ENCODE data around the gene CFAP46.

The CFAP46 gene

DNA sequence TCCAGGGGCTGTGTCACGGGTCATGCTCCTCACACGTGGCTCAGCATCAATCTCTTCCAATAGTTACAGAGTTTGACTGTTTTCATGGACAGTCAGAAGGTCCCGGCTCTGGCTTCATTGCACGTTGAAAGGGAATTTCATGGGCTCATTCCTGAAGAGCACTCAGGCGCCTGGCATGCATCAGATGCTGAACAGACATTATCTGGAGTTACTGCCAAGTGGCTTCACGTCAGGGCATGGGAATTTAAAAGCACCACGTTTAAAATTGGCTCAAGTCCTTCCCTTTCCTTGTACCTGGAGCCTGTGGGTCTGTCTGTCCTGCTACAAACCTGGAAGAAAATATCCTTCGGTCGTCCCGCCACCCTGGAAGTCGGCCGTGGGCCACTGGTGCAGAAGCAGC, 50.4 kb downstream of the CFAP46 start:
- H4K91ac ChIP-seq (ENCODE audit: low read depth, low read length, poor library complexity): no peak overlapping the region
- no peak overlapping the region for H2BK12ac ChIP-seq (ENCODE audit: low read length)
- peaks cover 0 to 1% of the 10 kb centered on the region in 2 donors for H3K9me3 ChIP-seq (replicated peaks in 1 of 2; ENCODE audit: control insufficient read depth in 2 of 2, insufficient read depth in 1 of 2, low read depth in 1 of 2, low read length in 2 of 2)
- no peaks in the 10 kb centered on the region for H3K36me3 ChIP-seq (replicated peaks in 1 of 2; ENCODE audit: control insufficient read depth in 2 of 2, insufficient read depth in 2 of 2, low read length in 2 of 2)
- H3K79me1 ChIP-seq (ENCODE audit: low read depth, low read length): no peaks in the 10 kb centered on the region
- H3K14ac ChIP-seq (ENCODE audit: low read length): no peak overlapping the region
- no peak overlapping the region for H3K23ac ChIP-seq (ENCODE audit: low read depth, low read length, poor library complexity)
- no peak overlapping the region for H3K27ac ChIP-seq (replicated peaks; ENCODE audit: low read length)
- DNase-seq (ENCODE audit: low spot score): no peak
- no CpG with 5 or more reads among the region's 12 CpGs for WGBS, 2 donors (ENCODE audit: extremely low coverage in 2 of 2, insufficient read length in 2 of 2, insufficient replicate concordance in 1 of 2)
- peaks cover 0 to 36% (median 0%) of the 10 kb centered on the region in 3 experiments for H3K27me3 ChIP-seq (ENCODE audit: control insufficient read depth in 3 of 3, insufficient read depth in 3 of 3, low read depth in 1 of 3, low read length in 3 of 3)
- H4K8ac ChIP-seq (ENCODE audit: low read depth, low read length): no peak overlapping the region
- no peak overlapping the region for H3K4me3 ChIP-seq (ENCODE audit: low read length in 2 of 2)
- H2BK5ac ChIP-seq (ENCODE audit: low read length): no peak overlapping the region
- no peak overlapping the region for H2AK5ac ChIP-seq (ENCODE audit: low read depth, low read length)
- no peak overlapping the region for H3K18ac ChIP-seq (ENCODE audit: low read length)
- H2AFZ ChIP-seq (ENCODE audit: low read length): no peak overlapping the region
- H3K9ac ChIP-seq (ENCODE audit: low read depth, low read length, poor library complexity): no peak overlapping the region
- no peak overlapping the region for H2BK15ac ChIP-seq (ENCODE audit: low read length)
- H3K4ac ChIP-seq (ENCODE audit: low read length): no peak overlapping the region
- H2BK120ac ChIP-seq (ENCODE audit: low read depth, low read length): no peak overlapping the region
- H3K4me1 ChIP-seq (ENCODE audit: control insufficient read depth in 2 of 2, insufficient read depth in 1 of 2, low read depth in 1 of 2, low read length in 2 of 2): peaks cover 0 to 2% of the 10 kb centered on the region in 2 donors
- no peak overlapping the region for H3K4me2 ChIP-seq (ENCODE audit: insufficient read depth, low read length, poor library complexity, severe bottlenecking)

GRCh38 chr10:132891368-132891767, 51.0 kb downstream of the CFAP46 start:
- Histone ChIP-seq H3K4me2 (ENCODE audit: insufficient read depth, low read length, poor library complexity, severe bottlenecking) (no peak overlapping the region), H3K14ac (ENCODE audit: low read length) (no peak overlapping the region), H3K27ac (replicated peaks; ENCODE audit: low read length) (no peak overlapping the region), H3K18ac (ENCODE audit: low read length) (no peak overlapping the region), H4K91ac (ENCODE audit: low read depth, low read length, poor library complexity) (no peak overlapping the region), H3K4me3 (ENCODE audit: low read length in 2 of 2) (no peak overlapping the region), H3K4me1 (ENCODE audit: control insufficient read depth in 2 of 2, insufficient read depth in 1 of 2, low read depth in 1 of 2, low read length in 2 of 2) (peaks cover 0 to 2% of the 10 kb centered on the region in 2 donors), H2BK5ac (ENCODE audit: low read length) (no peak overlapping the region), H4K8ac (ENCODE audit: low read depth, low read length) (no peak overlapping the region), H2BK12ac (ENCODE audit: low read length) (no peak overlapping the region), H3K4ac (ENCODE audit: low read length) (no peak overlapping the region), H2AK5ac (ENCODE audit: low read depth, low read length) (peak overlapping the region; percentile 52), H3K36me3 (replicated peaks in 1 of 2; ENCODE audit: control insufficient read depth in 2 of 2, insufficient read depth in 2 of 2, low read length in 2 of 2) (no peaks in the 10 kb centered on the region), H2AFZ (ENCODE audit: low read length) (no peak overlapping the region), H2BK120ac (ENCODE audit: low read depth, low read length) (no peak overlapping the region), H2BK15ac (ENCODE audit: low read length) (no peak overlapping the region), H3K23ac (ENCODE audit: low read depth, low read length, poor library complexity) (no peak overlapping the region), H3K9me3 (replicated peaks in 1 of 2; ENCODE audit: control insufficient read depth in 2 of 2, insufficient read depth in 1 of 2, low read depth in 1 of 2, low read length in 2 of 2) (peaks cover 0 to 1% of the 10 kb centered on the region in 2 donors), H3K79me1 (ENCODE audit: low read depth, low read length) (no peaks in the 10 kb centered on the region), H3K9ac (ENCODE audit: low read depth, low read length, poor library complexity) (no peak overlapping the region), H3K27me3 (ENCODE audit: control insufficient read depth in 3 of 3, insufficient read depth in 3 of 3, low read depth in 1 of 3, low read length in 3 of 3) (peaks cover 0 to 36% (median 0%) of the 10 kb centered on the region in 3 experiments)
- WGBS, 2 donors (ENCODE audit: extremely low coverage in 2 of 2, insufficient read length in 2 of 2, insufficient replicate concordance in 1 of 2): no CpG with 5 or more reads among the region's 6 CpGs
- DNase-seq (ENCODE audit: low spot score): no peak

DNA sequence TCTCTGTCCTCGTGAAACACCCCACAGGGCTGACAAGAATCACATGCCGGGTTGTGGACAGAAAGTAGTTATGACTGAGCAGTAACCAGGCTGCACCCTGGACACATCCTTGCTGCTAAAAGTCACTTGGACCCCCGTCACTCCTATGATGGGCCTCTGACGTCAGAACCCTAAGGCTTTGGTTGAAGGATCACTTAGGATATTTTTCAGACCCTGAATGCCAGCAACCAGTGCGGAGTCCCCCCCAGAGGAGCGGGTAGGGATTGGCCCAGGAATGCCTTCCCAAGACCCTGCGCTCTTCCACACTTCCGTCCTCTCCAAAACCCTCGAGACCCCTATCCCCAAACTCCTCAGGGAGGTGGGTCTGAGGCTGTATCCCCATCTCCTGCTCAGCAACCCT, 52.1 kb downstream of the CFAP46 start:
- Histone ChIP-seq H4K8ac (ENCODE audit: low read depth, low read length) (no peak overlapping the region), H4K91ac (ENCODE audit: low read depth, low read length, poor library complexity) (no peak overlapping the region), H3K4me2 (ENCODE audit: insufficient read depth, low read length, poor library complexity, severe bottlenecking) (no peak overlapping the region), H3K4me3 (ENCODE audit: low read length in 2 of 2) (no peak overlapping the region), H2AFZ (ENCODE audit: low read length) (no peak overlapping the region), H3K9ac (ENCODE audit: low read depth, low read length, poor library complexity) (no peak overlapping the region), H3K4me1 (ENCODE audit: control insufficient read depth in 2 of 2, insufficient read depth in 1 of 2, low read depth in 1 of 2, low read length in 2 of 2) (peaks cover 0 to 2% of the 10 kb centered on the region in 2 donors), H2BK120ac (ENCODE audit: low read depth, low read length) (no peak overlapping the region), H3K18ac (ENCODE audit: low read length) (no peak overlapping the region), H3K36me3 (replicated peaks in 1 of 2; ENCODE audit: control insufficient read depth in 2 of 2, insufficient read depth in 2 of 2, low read length in 2 of 2) (no peaks in the 10 kb centered on the region), H3K23ac (ENCODE audit: low read depth, low read length, poor library complexity) (peak overlapping the region; percentile 25), H3K4ac (ENCODE audit: low read length) (no peak overlapping the region), H2BK5ac (ENCODE audit: low read length) (no peak overlapping the region), H2BK12ac (ENCODE audit: low read length) (no peak overlapping the region), H3K27me3 (ENCODE audit: control insufficient read depth in 3 of 3, insufficient read depth in 3 of 3, low read depth in 1 of 3, low read length in 3 of 3) (peaks cover 0 to 30% (median 0%) of the 10 kb centered on the region in 3 experiments), H2AK5ac (ENCODE audit: low read depth, low read length) (peak overlapping the region; percentile 11), H3K27ac (replicated peaks; ENCODE audit: low read length) (no peak overlapping the region), H3K14ac (ENCODE audit: low read length) (no peak overlapping the region), H3K79me1 (ENCODE audit: low read depth, low read length) (no peaks in the 10 kb centered on the region), H3K9me3 (replicated peaks in 1 of 2; ENCODE audit: control insufficient read depth in 2 of 2, insufficient read depth in 1 of 2, low read depth in 1 of 2, low read length in 2 of 2) (no peaks in the 10 kb centered on the region), H2BK15ac (ENCODE audit: low read length) (no peak overlapping the region)
- no CpG with 5 or more reads among the region's 9 CpGs for WGBS, 2 donors (ENCODE audit: extremely low coverage in 2 of 2, insufficient read length in 2 of 2, insufficient replicate concordance in 1 of 2)
- DNase-seq (ENCODE audit: low spot score): no peak

DNA sequence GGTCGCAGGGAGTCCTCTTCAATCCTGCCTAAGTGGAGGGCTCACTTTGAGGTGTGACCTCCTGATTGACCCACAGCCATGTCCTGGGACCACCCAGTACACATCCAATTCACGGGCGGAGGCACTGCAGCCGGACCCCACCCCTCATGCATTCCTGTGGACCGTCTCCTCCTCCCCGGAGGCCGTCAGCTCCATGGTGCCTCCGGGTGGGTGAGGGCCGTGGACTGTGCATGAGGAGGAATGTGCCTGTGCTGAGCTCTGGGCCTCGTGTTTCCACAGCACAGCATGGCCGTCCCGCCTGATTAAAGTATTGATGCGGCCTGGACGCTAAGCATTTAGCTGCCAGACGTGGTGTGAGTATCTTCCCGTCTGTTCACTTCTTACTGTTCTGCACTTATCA, 52.8 kb downstream of the CFAP46 start:
- Histone ChIP-seq H2AK5ac (ENCODE audit: low read depth, low read length) (peak overlapping the region; percentile 71), H4K91ac (ENCODE audit: low read depth, low read length, poor library complexity) (no peak overlapping the region), H3K23ac (ENCODE audit: low read depth, low read length, poor library complexity) (no peak overlapping the region), H2BK12ac (ENCODE audit: low read length) (no peak overlapping the region), H3K79me1 (ENCODE audit: low read depth, low read length) (no peaks in the 10 kb centered on the region), H3K27me3 (ENCODE audit: control insufficient read depth in 3 of 3, insufficient read depth in 3 of 3, low read depth in 1 of 3, low read length in 3 of 3) (peaks cover 0 to 23% (median 0%) of the 10 kb centered on the region in 3 experiments), H2BK15ac (ENCODE audit: low read length) (peak overlapping the region; percentile 81), H3K36me3 (replicated peaks in 1 of 2; ENCODE audit: control insufficient read depth in 2 of 2, insufficient read depth in 2 of 2, low read length in 2 of 2) (no peaks in the 10 kb centered on the region), H3K4me3 (ENCODE audit: low read length in 2 of 2) (no peak overlapping the region), H3K4me1 (ENCODE audit: control insufficient read depth in 2 of 2, insufficient read depth in 1 of 2, low read depth in 1 of 2, low read length in 2 of 2) (peaks cover 0 to 2% of the 10 kb centered on the region in 2 donors), H3K4me2 (ENCODE audit: insufficient read depth, low read length, poor library complexity, severe bottlenecking) (no peak overlapping the region), H2BK5ac (ENCODE audit: low read length) (no peak overlapping the region), H3K27ac (replicated peaks; ENCODE audit: low read length) (no peak overlapping the region), H3K9ac (ENCODE audit: low read depth, low read length, poor library complexity) (peak overlapping the region; percentile 24), H3K9me3 (replicated peaks in 1 of 2; ENCODE audit: control insufficient read depth in 2 of 2, insufficient read depth in 1 of 2, low read depth in 1 of 2, low read length in 2 of 2) (no peaks in the 10 kb centered on the region), H4K8ac (ENCODE audit: low read depth, low read length) (no peak overlapping the region), H2AFZ (ENCODE audit: low read length) (no peak overlapping the region), H3K4ac (ENCODE audit: low read length) (no peak overlapping the region), H3K18ac (ENCODE audit: low read length) (peak overlapping the region; percentile 38), H2BK120ac (ENCODE audit: low read depth, low read length) (no peak overlapping the region), H3K14ac (ENCODE audit: low read length) (peak overlapping the region; percentile 38)
- DNase-seq (ENCODE audit: low spot score): no peak
- WGBS, 2 donors (ENCODE audit: extremely low coverage in 2 of 2, insufficient read length in 2 of 2, insufficient replicate concordance in 1 of 2): no CpG with 5 or more reads among the region's 16 CpGs

Data from neuronal stem cell (in vitro differentiated cells).